ENCODE data around the gene EPS15.

- TF ChIP-seq CTCF (IDR thresholded peaks at IDR 0.05) (no peak), POLR2AphosphoS5 (IDR thresholded peaks at IDR 0.05) (no peak), POLR2A (IDR thresholded peaks at IDR 0.05) (no peak), EP300 (IDR thresholded peaks at IDR 0.05) (no peak)
These were observed 449 bp downstream of the EPS15 start for GRCh38 chr1:51518586-51519047.
